ENCODE results near the gene HK2.

Gene HK2

DNA sequence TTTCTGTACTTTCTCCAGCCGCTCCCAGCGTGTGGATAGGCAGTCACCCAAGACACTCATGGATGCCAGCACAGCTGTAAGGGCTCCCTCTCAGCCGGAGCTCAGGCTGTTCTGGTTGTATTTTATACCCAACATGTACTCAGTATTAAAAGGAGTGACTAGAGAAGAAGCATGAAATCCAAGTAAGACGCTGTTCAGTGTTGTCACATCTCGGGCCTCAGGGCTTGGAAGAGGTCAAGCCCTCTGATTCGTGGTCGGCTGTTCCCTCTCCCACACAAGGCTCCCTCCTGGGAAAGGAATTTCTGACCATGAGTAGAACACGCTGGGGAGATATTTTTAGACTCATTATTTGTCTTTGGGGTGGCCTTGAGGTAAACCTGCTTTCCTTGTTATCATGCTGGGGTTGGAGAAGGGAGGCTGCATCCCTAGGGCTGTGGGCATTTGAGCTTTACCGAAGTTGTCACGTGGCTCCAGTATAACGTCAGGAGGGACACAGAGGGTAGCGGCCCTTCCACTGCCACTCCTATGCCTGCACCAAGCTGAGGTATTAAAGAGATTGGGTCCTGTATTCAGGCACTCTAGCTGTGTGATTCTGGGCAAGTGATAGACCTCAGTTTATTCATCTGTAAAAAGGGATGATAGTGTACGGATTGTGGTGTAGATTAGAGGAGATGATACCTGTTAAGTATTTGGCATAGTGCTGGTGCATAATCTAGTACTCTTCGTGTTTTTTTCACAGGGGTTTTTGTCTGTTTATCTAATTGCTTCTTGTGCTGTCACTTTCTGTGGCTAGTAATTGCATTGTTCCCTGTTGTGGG lies 34.1 kb downstream of the HK2 start:
- DNase-seq (ENCODE audit: low spot score), result no peak
- no peak for TF ChIP-seq CTCF (IDR thresholded peaks at IDR 0.05; ENCODE audit: extremely low read depth, missing control alignments)

GRCh38 chr2:74869517-74869916 lies 35.6 kb downstream of the HK2 start:
- DNase-seq (ENCODE audit: low spot score), result no peak
- TF ChIP-seq CTCF (IDR thresholded peaks at IDR 0.05; ENCODE audit: extremely low read depth, missing control alignments), result no peak

DNA sequence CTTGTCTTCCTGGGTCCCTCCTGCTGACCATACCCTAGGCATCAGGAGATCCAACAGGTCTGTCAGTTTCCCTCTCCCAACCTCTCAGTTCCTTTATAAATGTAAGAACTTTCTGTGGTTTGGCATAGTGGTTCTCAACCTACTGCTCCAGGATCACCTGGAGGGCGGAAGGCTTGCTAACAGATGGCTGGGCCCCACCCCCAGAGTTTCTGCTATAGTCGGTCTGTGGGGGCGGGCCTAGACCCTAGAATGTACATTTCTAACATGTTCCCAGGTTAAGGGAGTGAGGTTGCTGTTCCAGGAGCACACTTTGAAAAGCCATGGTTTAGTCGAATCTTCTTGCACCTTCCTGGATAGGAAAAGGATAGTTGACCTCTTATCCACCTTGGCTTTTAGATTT lies 37.0 kb downstream of the HK2 start:
- no peak for DNase-seq (ENCODE audit: low spot score)
- no peak for TF ChIP-seq CTCF (IDR thresholded peaks at IDR 0.05; ENCODE audit: extremely low read depth, missing control alignments)

- no peak for TF ChIP-seq CTCF (IDR thresholded peaks at IDR 0.05; ENCODE audit: extremely low read depth, missing control alignments)
- DNase-seq (ENCODE audit: low spot score), result no peak
These were observed 37.5 kb downstream of the HK2 start for GRCh38 chr2:74871414-74871813.

- DNase-seq (ENCODE audit: low spot score), result no peak
- no peak for TF ChIP-seq CTCF (IDR thresholded peaks at IDR 0.05; ENCODE audit: extremely low read depth, missing control alignments)
These were observed 38.5 kb downstream of the HK2 start for GRCh38 chr2:74872389-74872836.

DNA sequence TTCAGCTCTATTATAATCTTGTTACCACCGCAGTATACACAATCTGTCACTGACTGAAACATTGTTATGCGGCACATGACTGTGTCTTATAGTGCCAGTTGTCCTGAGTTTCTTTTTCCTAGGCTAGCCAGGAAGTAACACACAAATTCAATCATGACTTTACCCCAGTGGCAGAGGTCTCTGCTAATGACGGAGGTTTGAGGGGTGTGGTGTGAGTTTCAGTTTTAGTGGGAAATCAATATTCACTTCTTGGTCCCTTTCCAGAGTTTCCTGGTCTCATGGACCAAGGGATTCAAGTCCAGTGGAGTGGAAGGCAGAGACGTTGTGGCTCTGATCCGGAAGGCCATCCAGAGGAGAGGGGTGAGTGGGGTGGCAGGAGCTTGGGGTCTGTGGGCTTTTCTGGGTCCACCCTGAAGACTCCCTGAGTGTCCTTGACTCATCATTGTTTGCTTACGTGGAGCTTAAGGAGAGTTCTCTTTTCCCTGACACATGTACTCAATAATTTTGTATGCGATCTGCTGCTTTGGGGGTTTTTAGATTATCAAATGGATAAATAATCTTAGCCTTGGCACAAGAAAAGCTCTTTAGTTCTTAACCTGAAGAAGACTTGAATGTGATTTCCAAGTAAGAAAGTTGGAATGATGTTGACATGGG lies 39.2 kb downstream of the HK2 start:
- DNase-seq (ENCODE audit: low spot score), result no peak
- no peak for TF ChIP-seq CTCF (IDR thresholded peaks at IDR 0.05; ENCODE audit: extremely low read depth, missing control alignments)

Measured in GM20000 (cell line).